Naive thymus-derived CD4-positive, alpha-beta T cell (primary cell): ENCODE results near the gene GOLGA7B. TPM values are rescaled to one million over a fixed set of nuclear protein-coding genes. Genes with fewer than 3 reads are reported as not detected.

ENCODE experiments used
- ATAC-seq: fragments of 150-1000 bp; cut with Tn5 transposase; 2 replicates; pipeline ENCODE4 v1.10.0; 2021; ENCODE audit warnings: mild to moderate bottlenecking, moderate library complexity
- CTCF ChIA-PET: fragments of 350-600 bp; sonication (Branson Sonifier 250); formaldehyde crosslinking; loops from one replicate; lab custom pipeline; 2021; ENCODE audit warnings: antibody characterized with exemption; lab: Charles Lee
- POLR2A ChIA-PET: fragments of 350-600 bp; sonication (Branson Sonifier 250); formaldehyde crosslinking; loops from one replicate; lab custom pipeline; 2021; ENCODE audit warnings: antibody characterized with exemption, inconsistent platforms; lab: Charles Lee
- DNase-seq, 9 donors: peaks; one replicate each; pipeline versions ENCODE4 v3.0.0 to v3.0.0-alpha.2; 2020 to 2022; ENCODE audit warnings: mixed read lengths in 1 of 9
- H3K27ac ChIP-seq: one replicate; pipeline ENCODE4 v1.7.0; 2013; ENCODE audit warnings: mild to moderate bottlenecking, low read depth, low read length, moderate library complexity
- H3K27me3 ChIP-seq, 2 donors: one replicate each; pipeline ENCODE4 v1.7.0; 2013; ENCODE audit warnings: low read length in 2 of 2, mild to moderate bottlenecking in 2 of 2, moderate library complexity in 2 of 2; ENCODE audit not compliant: control insufficient read depth in 2 of 2, insufficient read depth in 2 of 2
- H3K36me3 ChIP-seq, 3 experiments: 1 replicate in 2 of 3; 2 replicates in 1 of 3; pipeline ENCODE4 v1.7.0; 2013; ENCODE audit warnings: low read length in 3 of 3, mild to moderate bottlenecking in 3 of 3, moderate library complexity in 1 of 3; ENCODE audit not compliant: insufficient read depth in 3 of 3, control insufficient read depth in 2 of 3
- H3K4me1 ChIP-seq, 2 donors: one replicate each; pipeline ENCODE4 v1.7.0; 2013; ENCODE audit warnings: low read length in 2 of 2, mild to moderate bottlenecking in 2 of 2, moderate library complexity in 1 of 2; ENCODE audit not compliant: control insufficient read depth in 2 of 2, insufficient read depth in 2 of 2
- H3K4me3 ChIP-seq: 2 replicates; pipeline ENCODE4 v1.7.0; 2013; ENCODE audit warnings: mild to moderate bottlenecking, low read length
- H3K9me3 ChIP-seq, 3 experiments: 1 replicate in 2 of 3; 2 replicates in 1 of 3; pipeline ENCODE4 v1.7.0; 2013; ENCODE audit warnings: low read length in 3 of 3; ENCODE audit not compliant: control insufficient read depth in 2 of 3
- H3K27ac Mint-ChIP-seq, 9 donors: one replicate each; pipeline ENCODE4 v1.8.0; 2020 to 2022; ENCODE audit warnings: mixed read lengths in 9 of 9, mild to moderate bottlenecking in 8 of 9, moderate library complexity in 5 of 9, inconsistent platforms in 2 of 9
- H3K27me3 Mint-ChIP-seq, 5 donors: one replicate each; pipeline ENCODE4 v1.8.0; 2021 to 2022; ENCODE audit warnings: mixed read lengths in 5 of 5, mild to moderate bottlenecking in 1 of 5
- H3K36me3 Mint-ChIP-seq, 5 donors: one replicate each; pipeline ENCODE4 v1.8.0; 2020 to 2022; ENCODE audit warnings: mixed read lengths in 5 of 5, mild to moderate bottlenecking in 3 of 5, inconsistent platforms in 1 of 5
- H3K4me1 Mint-ChIP-seq, 7 donors: one replicate each; pipeline ENCODE4 v1.8.0; 2020 to 2022; ENCODE audit warnings: mixed read lengths in 7 of 7, mild to moderate bottlenecking in 3 of 7, inconsistent platforms in 1 of 7
- H3K4me3 Mint-ChIP-seq, 10 donors: one replicate each; pipeline ENCODE4 v1.8.0; 2020 to 2022; ENCODE audit warnings: mild to moderate bottlenecking in 10 of 10, mixed read lengths in 10 of 10, moderate library complexity in 6 of 10, inconsistent platforms in 2 of 10
- H3K9me3 Mint-ChIP-seq, 11 donors: one replicate each; pipeline ENCODE4 v1.8.0; 2020 to 2022; ENCODE audit warnings: mixed read lengths in 11 of 11, mild to moderate bottlenecking in 4 of 11, inconsistent platforms in 1 of 11, moderate library complexity in 1 of 11
- intact Hi-C, 2 donors: fragments of 100-400 bp; cut with micrococcal nuclease; formaldehyde crosslinking; loops; one replicate each; pipeline ENCODE4 v1.15.1; 2023
- polyA plus RNA-seq, 2 donors: library from polyadenylated mRNA; unstranded; fragments of 300-500 nt; fragmentation: Illumina TruSeq; gene quantifications; one replicate each; pipeline ENCODE4 v1.2.3, GENCODE V29; 2021
- total RNA-seq, 6 experiments: library from RNA in 5 of 6; stranded (reverse) in 5 of 6; gene quantifications; 1 replicate in 5 of 6; 2 replicates in 1 of 6; pipeline ENCODE4 v1.2.3 and lab custom pipeline; 2021 to 2026

The GOLGA7B gene
- total RNA-seq, result 1 to 10 TPM; 5.8 to 8.5 (median 6.5) TPM
- 1 to 10 TPM in 1 of 2 donors, under 1 TPM in 1; 0.62 to 1.6 TPM for polyA plus RNA-seq
- 19.5 reads per million, percentile 50 among the genes with 10 or more reads in this experiment for total RNA-seq (lab: John Stamatoyannopoulos, UW)

DNA sequence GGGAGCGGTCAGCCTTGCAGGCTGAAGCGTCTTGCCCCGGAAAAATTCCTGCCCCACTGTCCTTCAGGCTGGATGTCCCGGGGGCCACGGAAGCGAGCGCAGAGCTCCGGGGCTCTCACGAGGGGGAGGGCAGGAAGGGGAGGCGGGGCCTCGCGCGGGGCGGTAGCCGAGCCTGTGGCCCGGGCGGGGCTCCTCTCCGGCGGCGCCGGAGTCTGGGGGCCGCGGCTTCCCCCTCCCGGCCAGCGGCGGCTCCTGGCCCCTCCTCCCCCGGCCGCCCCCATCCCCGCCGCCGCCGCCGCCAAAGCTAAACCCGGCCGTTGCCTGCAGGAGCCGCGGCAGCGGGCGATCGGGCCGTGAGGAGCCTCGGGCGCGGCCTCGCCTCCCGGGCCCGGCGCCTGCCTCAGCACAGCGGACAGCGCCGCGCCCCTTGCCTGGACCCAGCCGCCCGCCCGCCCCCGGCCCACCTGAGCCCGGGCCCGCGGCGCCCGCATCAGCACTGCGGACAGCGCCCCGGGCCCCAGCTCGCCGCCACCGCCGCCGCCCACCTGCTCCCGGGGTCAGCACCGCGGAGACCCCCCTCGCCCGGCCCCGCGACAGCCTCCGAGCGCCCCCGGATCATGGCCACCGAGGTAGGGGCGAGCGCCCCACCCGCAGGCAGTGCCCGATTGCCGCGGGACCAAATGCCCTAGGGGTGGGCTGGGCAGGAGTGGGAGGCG is at the start of gene GOLGA7B:
GOLGA7B (plus strand) TSS at position 157 of the 716 bp plus-strand sequence; CDS start at position 618, 461 bp downstream.
- peak within 1 kb of the TSS; percentile 74 for H3K4me3 ChIP-seq

DNA sequence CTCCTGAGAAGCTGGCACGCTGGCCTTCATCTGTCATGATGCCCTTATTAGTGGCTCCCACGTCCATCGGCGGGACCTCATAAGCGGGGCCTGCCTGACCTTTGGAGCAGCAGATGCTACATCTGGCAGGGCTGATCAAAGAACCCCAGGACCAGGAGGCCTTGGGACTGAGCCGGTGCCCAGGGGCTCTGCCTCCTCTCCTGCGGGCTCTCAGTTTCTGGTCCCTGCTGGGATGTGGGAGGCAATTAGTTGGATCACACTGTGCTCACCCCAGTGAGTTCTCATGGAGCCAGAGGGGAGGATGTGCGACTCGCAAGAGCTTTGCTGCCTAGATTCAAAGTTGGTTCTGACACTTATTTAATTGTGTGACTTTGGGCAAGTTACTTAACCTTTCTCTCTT is 49.2 kb upstream of the GOLGA7B start:
- peaks cover 10 to 32% (median 26%) of the 10 kb centered on the region in 7 donors for H3K4me1 Mint-ChIP-seq
- Histone ChIP-seq H3K36me3 (no peaks in the 10 kb centered on the region), H3K27ac (no peak overlapping the region), H3K27me3 (no peaks in the 10 kb centered on the region), H3K4me1 (peaks cover 15 to 17% of the 10 kb centered on the region in 2 donors), H3K9me3 (peaks cover 0 to 8% (median 0%) of the 10 kb centered on the region in 3 experiments), H3K4me3 (no peak overlapping the region)
- no peak overlapping the region for H3K4me3 Mint-ChIP-seq
- DNase-seq (no peak), ATAC-seq (no peak)
- H3K27ac Mint-ChIP-seq, result peak overlapping the region in 1 of 9 donors; percentile 25
- H3K9me3 Mint-ChIP-seq, result peaks cover 0 to 26% (median 9%) of the 10 kb centered on the region in 11 donors
- H3K36me3 Mint-ChIP-seq, result peaks cover 4 to 25% (median 7%) of the 10 kb centered on the region in 5 donors
- ChIA-PET POLR2A (no interaction called here), CTCF (interaction anchor here (0.7 to 0.9 kb wide), 2 partner anchors 43 to 67 kb away, joined by 3 read pairs; no protein-coding TSS in a partner anchor)
- peaks cover 0 to 9% (median 0%) of the 10 kb centered on the region in 5 donors for H3K27me3 Mint-ChIP-seq
- intact Hi-C loops, result no loop called here

More for the DNA sequence above, at the start of gene GOLGA7B:
- intact Hi-C loops, result loop anchor here (1.0 to 10.0 kb wide), 10 partner anchors 19 to 285 kb away; partner anchors contain the start of genes AVPI1 (in 2 of the 2), R3HCC1L (in 2 of the 2), PI4K2A (in 1 of the 2) and ZFYVE27 (in 1 of the 2)
- CTCF ChIA-PET, result interaction anchor here (1.0 to 5.2 kb wide), 4 partner anchors 15 to 58 kb away, joined by 3 to 25 read pairs (median 6); no protein-coding TSS in a partner anchor
- peaks cover 0 to 4% (median 0%) of the 10 kb centered on the region in 5 donors for H3K27me3 Mint-ChIP-seq
- H3K27ac ChIP-seq, result peak within 1 kb of the TSS; percentile 61
- peaks cover 0 to 4% (median 2%) of the 10 kb centered on the region in 5 donors for H3K36me3 Mint-ChIP-seq
- no peaks in the 10 kb centered on the region for H3K9me3 ChIP-seq
- H3K4me1 Mint-ChIP-seq, result peaks cover 21 to 49% (median 37%) of the 10 kb centered on the region in 7 donors
- peak within 1 kb of the TSS; percentile 84 to 94 (median 90) for H3K4me3 Mint-ChIP-seq
- peak; percentile 43 to 70 (median 66) for DNase-seq
- H3K4me1 ChIP-seq, result peaks cover 25 to 32% of the 10 kb centered on the region in 2 donors
- POLR2A ChIA-PET, result interaction anchor here (0.6 to 2.6 kb wide), 12 partner anchors 9 to 369 kb away, joined by 3 to 10 read pairs (median 3); partner anchors contain the start of gene ZFYVE27
- no peaks in the 10 kb centered on the region for H3K36me3 ChIP-seq
- H3K27ac Mint-ChIP-seq, result peak within 1 kb of the TSS; percentile 70 to 93 (median 87)
- ATAC-seq, result peak; percentile 87
- no peaks in the 10 kb centered on the region for H3K9me3 Mint-ChIP-seq
- no peaks in the 10 kb centered on the region for H3K27me3 ChIP-seq

DNA sequence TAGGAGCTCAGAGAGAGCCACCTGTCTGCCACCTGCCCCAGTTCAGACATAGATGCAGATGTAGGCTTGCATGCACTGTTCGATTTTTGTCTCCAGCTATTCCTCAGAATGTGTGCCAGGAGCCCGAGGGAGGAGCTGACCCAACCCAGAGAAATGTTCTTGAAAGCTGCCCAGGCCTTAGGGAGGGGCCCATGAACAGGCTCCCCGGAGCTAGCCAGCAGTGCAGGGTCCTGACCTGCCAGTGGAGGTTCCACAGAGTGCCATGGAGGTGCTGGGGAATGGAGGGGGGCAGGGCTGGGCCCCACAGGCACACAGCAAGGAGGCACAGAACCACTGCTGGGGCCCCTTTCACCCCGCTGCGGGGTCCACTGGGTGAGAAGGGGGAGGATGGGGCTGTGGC is 48.2 kb upstream of the GOLGA7B start:
- no peak for ATAC-seq
- peaks cover 0 to 26% (median 9%) of the 10 kb centered on the region in 11 donors for H3K9me3 Mint-ChIP-seq
- Histone ChIP-seq H3K36me3 (no peaks in the 10 kb centered on the region), H3K27ac (no peak overlapping the region), H3K9me3 (peaks cover 0 to 8% (median 0%) of the 10 kb centered on the region in 3 experiments), H3K4me3 (no peak overlapping the region), H3K27me3 (no peaks in the 10 kb centered on the region), H3K4me1 (peaks cover 7 to 8% of the 10 kb centered on the region in 2 donors)
- peaks cover 4 to 22% (median 18%) of the 10 kb centered on the region in 7 donors for H3K4me1 Mint-ChIP-seq
- POLR2A ChIA-PET, result no interaction called here
- peaks cover 0 to 9% (median 0%) of the 10 kb centered on the region in 5 donors for H3K27me3 Mint-ChIP-seq
- CTCF ChIA-PET, result no interaction called here
- H3K36me3 Mint-ChIP-seq, result peaks cover 4 to 22% (median 7%) of the 10 kb centered on the region in 5 donors
- intact Hi-C loops, result no loop called here
- H3K27ac Mint-ChIP-seq, result no peak overlapping the region
- no peak overlapping the region for H3K4me3 Mint-ChIP-seq
- no peak for DNase-seq

DNA sequence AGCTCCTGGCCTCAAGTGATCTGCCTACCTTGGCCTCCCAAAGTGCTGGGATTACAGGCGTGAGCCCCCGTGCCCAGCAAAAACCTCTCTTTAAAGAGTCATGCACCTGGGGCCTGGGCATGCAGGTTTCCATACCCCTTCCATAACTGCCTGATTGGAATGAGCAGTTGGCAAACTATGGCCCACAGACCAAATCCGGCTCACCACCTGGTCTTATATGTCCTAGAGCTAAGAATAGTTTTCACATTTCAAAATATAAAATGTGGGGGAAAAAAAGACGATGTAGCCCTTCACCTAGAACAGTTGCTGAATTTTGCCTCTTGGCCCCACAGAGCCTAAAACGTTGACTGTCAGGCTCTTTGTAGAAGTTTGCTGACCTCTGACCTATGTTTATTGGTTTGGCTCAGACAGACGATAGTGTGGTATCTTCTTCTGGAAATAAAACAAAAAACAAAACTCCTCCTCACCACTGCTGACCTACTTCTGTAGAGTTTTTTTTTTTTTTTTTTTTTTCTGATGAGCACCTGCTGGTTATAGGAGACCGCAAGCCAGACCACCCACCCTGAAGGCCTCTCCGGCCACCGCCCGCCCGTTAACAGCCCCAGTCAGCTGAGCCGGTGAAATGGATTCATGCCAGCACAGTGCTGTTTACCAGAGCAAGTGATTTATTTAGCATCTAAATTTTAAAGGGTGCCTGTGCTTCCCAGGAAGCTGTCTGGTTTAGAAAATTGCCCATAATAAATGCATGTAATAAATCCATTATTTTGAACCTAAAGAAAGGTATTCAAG is 44.4 kb upstream of the GOLGA7B start:
- H3K4me3 ChIP-seq, result no peak overlapping the region
- H3K36me3 ChIP-seq, result no peaks in the 10 kb centered on the region
- Mint-ChIP-seq H3K9me3 (no peaks in the 10 kb centered on the region), H3K36me3 (no peaks in the 10 kb centered on the region), H3K27me3 (peaks cover 0 to 9% (median 0%) of the 10 kb centered on the region in 5 donors), H3K4me1 (no peaks in the 10 kb centered on the region), H3K27ac (no peak overlapping the region), H3K4me3 (no peak overlapping the region)
- POLR2A ChIA-PET, result no interaction called here
- intact Hi-C loops, result no loop called here
- no peaks in the 10 kb centered on the region for H3K4me1 ChIP-seq
- no peaks in the 10 kb centered on the region for H3K9me3 ChIP-seq
- no peak overlapping the region for H3K27ac ChIP-seq
- ATAC-seq, result no peak
- H3K27me3 ChIP-seq, result no peaks in the 10 kb centered on the region
- CTCF ChIA-PET, result no interaction called here
- no peak for DNase-seq

DNA sequence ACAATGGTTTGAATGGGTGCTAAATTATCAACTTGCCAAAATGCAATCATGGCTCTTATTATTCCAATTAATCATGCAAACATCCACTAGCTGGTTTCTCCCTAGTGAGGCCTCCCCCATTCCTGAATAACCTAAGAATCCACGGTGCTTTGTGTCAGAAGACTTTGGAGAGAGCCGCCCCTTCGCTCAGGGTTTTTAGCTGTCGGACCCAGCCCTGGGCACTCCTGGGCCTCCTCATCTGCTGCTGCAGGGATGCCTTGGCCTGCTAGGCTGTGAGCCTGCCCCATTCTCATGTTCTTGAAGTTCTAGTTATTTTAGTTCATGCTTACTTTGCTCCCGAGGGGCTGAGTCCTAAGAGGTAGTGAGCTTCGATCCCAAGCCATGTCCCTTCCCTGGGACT is 43.7 kb upstream of the GOLGA7B start:
- no peaks in the 10 kb centered on the region for H3K36me3 Mint-ChIP-seq

DNA sequence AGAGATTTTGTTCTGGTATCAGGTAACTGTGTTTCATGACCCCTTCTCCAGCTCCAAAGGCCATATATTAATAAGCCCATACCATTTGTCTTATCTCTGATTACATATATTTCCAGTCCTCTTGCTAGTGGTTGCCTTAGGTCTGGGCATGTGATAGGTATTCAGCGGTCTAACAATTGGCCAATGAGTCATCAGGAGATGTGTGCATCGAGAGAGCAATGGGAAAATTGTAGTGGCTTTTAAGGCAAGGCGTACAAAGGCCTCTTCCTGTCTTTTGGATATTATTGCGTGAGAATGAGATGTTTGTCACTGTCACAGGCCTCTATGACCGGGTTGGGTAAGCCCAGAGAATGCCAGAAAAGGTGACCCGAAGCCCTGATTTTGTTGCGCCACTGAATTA is 39.2 kb upstream of the GOLGA7B start:
- intact Hi-C loops, result no loop called here
- Mint-ChIP-seq H3K27me3 (peaks cover 0 to 6% (median 0%) of the 10 kb centered on the region in 5 donors), H3K27ac (no peak overlapping the region), H3K36me3 (no peaks in the 10 kb centered on the region), H3K4me3 (no peak overlapping the region), H3K9me3 (no peaks in the 10 kb centered on the region), H3K4me1 (peaks cover 0 to 11% (median 5%) of the 10 kb centered on the region in 7 donors)
- POLR2A ChIA-PET, result no interaction called here
- Histone ChIP-seq H3K4me3 (no peak overlapping the region), H3K36me3 (no peaks in the 10 kb centered on the region), H3K9me3 (no peaks in the 10 kb centered on the region), H3K27me3 (no peaks in the 10 kb centered on the region), H3K4me1 (no peaks in the 10 kb centered on the region), H3K27ac (no peak overlapping the region)
- CTCF ChIA-PET, result no interaction called here
- DNase-seq, result no peak
- ATAC-seq, result no peak

More for the DNA sequence above, 43.7 kb upstream of the GOLGA7B start:
- Histone ChIP-seq H3K27ac (no peak overlapping the region), H3K4me3 (no peak overlapping the region), H3K9me3 (no peaks in the 10 kb centered on the region), H3K4me1 (no peaks in the 10 kb centered on the region), H3K36me3 (no peaks in the 10 kb centered on the region), H3K27me3 (no peaks in the 10 kb centered on the region)
- ATAC-seq (no peak), DNase-seq (no peak)
- CTCF ChIA-PET, result no interaction called here
- Mint-ChIP-seq H3K4me3 (no peak overlapping the region), H3K4me1 (peaks cover 0 to 4% (median 0%) of the 10 kb centered on the region in 7 donors), H3K27ac (no peak overlapping the region), H3K9me3 (no peaks in the 10 kb centered on the region), H3K27me3 (peaks cover 0 to 7% (median 0%) of the 10 kb centered on the region in 5 donors)
- POLR2A ChIA-PET, result no interaction called here
- intact Hi-C loops, result no loop called here
